Parathyroid adenoma (tissue), 2 donors: Measurements from ENCODE around the gene BPIFB4.

ENCODE experiments used
- H2AFZ ChIP-seq: fragments of 300-600 bp; sonication (generic); one replicate; pipeline ENCODE4 v1.7.0; 2017; ENCODE audit warnings: antibody characterized with exemption, mild to moderate bottlenecking
- H3K27ac ChIP-seq: fragments of 300-600 bp; sonication (generic); one replicate; pipeline ENCODE4 v1.7.0; 2017
- H3K27me3 ChIP-seq: fragments of 300-600 bp; sonication (generic); one replicate; pipeline ENCODE4 v1.7.0; 2017; ENCODE audit warnings: low read length; ENCODE audit not compliant: control insufficient read depth, insufficient read depth
- H3K36me3 ChIP-seq: fragments of 300-600 bp; sonication (generic); one replicate; pipeline ENCODE4 v1.7.0; 2017; ENCODE audit warnings: low read length; ENCODE audit not compliant: control insufficient read depth, insufficient read depth
- H3K4me1 ChIP-seq: fragments of 300-600 bp; sonication (generic); one replicate; pipeline ENCODE4 v1.7.0; 2017; ENCODE audit warnings: control low read depth
- H3K4me2 ChIP-seq: fragments of 300-600 bp; sonication (generic); one replicate; pipeline ENCODE4 v1.7.0; 2017; ENCODE audit warnings: low read length
- H3K4me3 ChIP-seq: fragments of 300-600 bp; sonication (generic); one replicate; pipeline ENCODE4 v1.7.0; 2017; ENCODE audit warnings: low read depth, low read length
- H3K79me2 ChIP-seq: fragments of 300-600 bp; sonication (generic); one replicate; pipeline ENCODE4 v1.7.0; 2017; ENCODE audit warnings: control low read depth
- H3K9ac ChIP-seq: fragments of 300-600 bp; sonication (generic); one replicate; pipeline ENCODE4 v1.7.0; 2017; ENCODE audit warnings: mild to moderate bottlenecking
- H3K9me3 ChIP-seq: fragments of 300-600 bp; sonication (generic); one replicate; pipeline ENCODE4 v1.7.0; 2017; ENCODE audit warnings: low read length; ENCODE audit not compliant: control insufficient read depth
- TF ChIP-seq, protein P1 (sequence below): fragments of 300-600 bp; sonication (generic); IDR thresholded peaks from one replicate; pipeline ENCODE4 v1.7.0; 2017; ENCODE audit warnings: antibody characterized with exemption, mild to moderate bottlenecking
- donor health status: primary hyperparathyroidism.

The BPIFB4 gene

DNA sequence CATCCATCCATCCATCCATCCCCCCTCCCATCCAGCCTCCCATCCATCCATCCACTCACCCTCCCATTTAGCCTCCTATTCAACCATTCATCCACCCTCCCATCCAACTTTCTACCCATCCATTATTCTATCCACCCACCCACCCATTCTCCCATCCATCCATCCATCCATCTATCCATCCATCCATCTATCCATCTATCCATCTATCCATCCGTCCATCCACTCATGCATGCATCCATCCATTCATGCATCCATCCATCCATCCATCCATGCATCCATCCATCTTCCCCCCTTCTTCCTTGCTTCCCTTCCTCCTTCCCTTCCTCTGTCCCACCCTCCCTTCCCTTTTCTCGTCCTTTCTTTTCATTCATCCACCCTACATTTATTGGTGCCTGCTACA lies 4.8 kb upstream of the BPIFB4 start:
- no peak overlapping the region for H3K4me3 ChIP-seq

DNA sequence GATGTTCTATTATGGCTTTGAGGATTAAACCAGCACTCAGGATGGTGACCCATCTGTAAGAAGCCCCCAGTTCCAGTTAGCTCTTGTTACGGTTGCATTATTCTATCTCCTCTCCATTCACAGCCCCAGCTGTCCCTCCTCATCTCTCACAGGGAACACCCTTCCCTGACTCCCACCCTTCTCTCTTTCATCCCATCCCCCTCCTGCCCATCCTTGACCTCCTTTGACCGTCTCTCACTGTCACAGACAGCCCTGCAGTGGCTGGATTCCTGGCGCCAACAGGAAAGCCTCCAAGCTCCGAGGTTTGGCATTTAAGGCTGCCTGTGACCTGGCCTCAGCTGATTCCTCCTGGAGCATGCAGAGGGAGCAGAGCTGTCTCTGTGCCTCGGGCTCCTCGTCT lies 4.2 kb upstream of the BPIFB4 start:
- Histone ChIP-seq H3K27me3 (no peaks in the 10 kb centered on the region), H3K9ac (no peak overlapping the region), H3K4me2 (no peak overlapping the region), H3K4me1 (no peaks in the 10 kb centered on the region), H3K4me3 (no peak overlapping the region), H3K9me3 (no peaks in the 10 kb centered on the region), H3K27ac (no peak overlapping the region), H2AFZ (no peak overlapping the region), H3K79me2 (no peaks in the 10 kb centered on the region), H3K36me3 (no peaks in the 10 kb centered on the region)
- TF ChIP-seq, protein P1, sequence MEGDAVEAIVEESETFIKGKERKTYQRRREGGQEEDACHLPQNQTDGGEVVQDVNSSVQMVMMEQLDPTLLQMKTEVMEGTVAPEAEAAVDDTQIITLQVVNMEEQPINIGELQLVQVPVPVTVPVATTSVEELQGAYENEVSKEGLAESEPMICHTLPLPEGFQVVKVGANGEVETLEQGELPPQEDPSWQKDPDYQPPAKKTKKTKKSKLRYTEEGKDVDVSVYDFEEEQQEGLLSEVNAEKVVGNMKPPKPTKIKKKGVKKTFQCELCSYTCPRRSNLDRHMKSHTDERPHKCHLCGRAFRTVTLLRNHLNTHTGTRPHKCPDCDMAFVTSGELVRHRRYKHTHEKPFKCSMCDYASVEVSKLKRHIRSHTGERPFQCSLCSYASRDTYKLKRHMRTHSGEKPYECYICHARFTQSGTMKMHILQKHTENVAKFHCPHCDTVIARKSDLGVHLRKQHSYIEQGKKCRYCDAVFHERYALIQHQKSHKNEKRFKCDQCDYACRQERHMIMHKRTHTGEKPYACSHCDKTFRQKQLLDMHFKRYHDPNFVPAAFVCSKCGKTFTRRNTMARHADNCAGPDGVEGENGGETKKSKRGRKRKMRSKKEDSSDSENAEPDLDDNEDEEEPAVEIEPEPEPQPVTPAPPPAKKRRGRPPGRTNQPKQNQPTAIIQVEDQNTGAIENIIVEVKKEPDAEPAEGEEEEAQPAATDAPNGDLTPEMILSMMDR: no peak

More for the DNA sequence above, 4.8 kb upstream of the BPIFB4 start:
- no peak overlapping the region for H2AFZ ChIP-seq
- H3K79me2 ChIP-seq: no peaks in the 10 kb centered on the region
- H3K27ac ChIP-seq: no peak overlapping the region
- H3K9me3 ChIP-seq: no peaks in the 10 kb centered on the region
- H3K36me3 ChIP-seq: no peaks in the 10 kb centered on the region
- H3K4me1 ChIP-seq: no peaks in the 10 kb centered on the region
- TF ChIP-seq, protein P1: no peak
- no peaks in the 10 kb centered on the region for H3K27me3 ChIP-seq
- H3K9ac ChIP-seq: no peak overlapping the region
- no peak overlapping the region for H3K4me2 ChIP-seq

DNA sequence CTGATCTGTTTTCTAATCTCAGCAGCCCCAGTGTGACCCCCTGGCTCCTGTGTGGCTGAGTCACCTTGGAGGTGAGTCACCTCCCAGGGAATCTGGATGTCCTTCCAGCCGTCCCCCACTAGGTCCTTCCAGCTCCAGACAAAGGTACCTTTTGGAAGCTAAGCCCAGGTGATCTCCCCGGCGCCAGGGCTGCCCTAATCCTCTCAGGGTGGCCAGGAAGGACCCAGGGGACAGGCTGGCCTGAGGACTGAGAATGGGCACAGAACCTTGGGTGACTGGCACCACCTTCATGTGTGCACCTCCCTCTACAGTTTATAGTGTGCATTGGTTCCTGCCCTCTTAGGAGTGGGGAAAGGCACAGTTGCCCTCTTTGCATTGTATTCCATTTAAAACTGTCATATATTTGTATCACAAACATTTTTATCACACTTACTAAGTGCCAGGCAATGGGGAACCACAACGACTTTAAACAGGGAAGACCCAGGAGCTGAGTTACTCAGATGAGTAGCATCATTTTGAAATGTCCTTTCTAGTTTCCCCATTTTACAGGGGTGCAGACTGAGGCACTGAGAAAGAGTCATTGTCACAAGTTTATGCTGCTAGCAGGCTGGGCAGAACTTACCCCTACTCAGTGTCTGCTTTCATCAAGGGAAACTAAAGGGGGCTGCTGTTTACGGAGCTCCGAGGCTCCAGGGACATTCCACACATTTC lies 2.6 kb upstream of the BPIFB4 start:
- Histone ChIP-seq H3K27ac (no peak overlapping the region), H3K4me1 (no peaks in the 10 kb centered on the region), H3K9ac (no peak overlapping the region), H3K36me3 (no peaks in the 10 kb centered on the region), H3K9me3 (no peaks in the 10 kb centered on the region), H3K4me2 (no peak overlapping the region), H2AFZ (no peak overlapping the region), H3K27me3 (no peaks in the 10 kb centered on the region), H3K4me3 (no peak overlapping the region), H3K79me2 (no peaks in the 10 kb centered on the region)
- TF ChIP-seq, protein P1: no peak

DNA sequence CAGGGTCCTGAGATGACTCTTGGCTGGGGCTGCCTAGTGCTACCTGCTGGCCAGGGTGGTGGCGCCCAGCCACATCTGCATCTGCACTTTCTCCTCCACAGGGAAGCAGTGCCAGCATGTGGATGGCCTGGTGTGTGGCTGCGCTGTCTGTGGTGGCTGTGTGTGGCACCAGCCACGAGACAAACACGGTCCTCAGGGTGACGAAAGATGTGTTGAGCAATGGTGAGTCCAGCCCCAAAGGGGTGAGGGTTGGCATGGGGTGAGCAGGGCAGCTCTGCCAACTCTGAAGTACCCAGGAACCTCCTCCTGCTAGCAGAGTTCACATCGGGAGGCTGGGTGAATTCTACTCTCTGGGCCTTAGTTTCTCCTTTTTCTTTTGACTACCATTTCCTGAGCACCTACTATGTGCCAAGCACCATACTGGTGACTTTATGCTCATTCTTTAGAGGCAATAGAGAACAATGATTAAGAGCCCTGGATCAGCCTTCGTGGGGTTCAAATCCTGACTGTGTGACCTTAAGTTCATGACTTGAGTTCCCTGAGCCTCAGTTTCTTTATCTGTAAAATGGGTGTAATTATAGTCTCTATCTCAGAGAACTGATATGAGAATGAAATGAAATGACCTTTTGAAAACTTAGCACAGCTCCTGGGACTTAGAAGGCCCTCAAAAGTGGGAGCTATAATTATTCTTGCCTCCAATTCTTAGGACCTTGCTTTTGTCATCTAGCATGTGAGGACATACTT lies 2.1 kb downstream of the BPIFB4 start:
- Histone ChIP-seq H2AFZ (no peak overlapping the region), H3K9me3 (no peaks in the 10 kb centered on the region), H3K79me2 (no peaks in the 10 kb centered on the region), H3K4me3 (no peak overlapping the region), H3K27me3 (no peaks in the 10 kb centered on the region), H3K4me1 (no peaks in the 10 kb centered on the region), H3K4me2 (no peak overlapping the region), H3K36me3 (no peaks in the 10 kb centered on the region), H3K27ac (no peak overlapping the region), H3K9ac (no peak overlapping the region)
- TF ChIP-seq, protein P1: no peak
